Endodermal cell (in vitro differentiated cells): ENCODE measurements around the gene SPRED1. TPM values are rescaled to one million over a fixed set of nuclear protein-coding genes. Genes with fewer than 3 reads are reported as not detected.

Experiments
- DNase-seq: peaks from one replicate; pipeline ENCODE4 v3.0.0-alpha.2; 2017
- H3K27ac ChIP-seq: 2 replicates; pipeline ENCODE4 v1.5.1; 2013; ENCODE audit warnings: mild to moderate bottlenecking, low read depth, low read length, moderate library complexity
- H3K27me3 ChIP-seq: 2 replicates; pipeline ENCODE4 v1.6.1; 2013; ENCODE audit warnings: mild to moderate bottlenecking, low read length, moderate library complexity; ENCODE audit not compliant: insufficient read depth, control insufficient read depth, poor library complexity, severe bottlenecking
- H3K36me3 ChIP-seq: 2 replicates; pipeline ENCODE4 v1.7.0; 2013; ENCODE audit warnings: mild to moderate bottlenecking, low read length, moderate library complexity; ENCODE audit not compliant: control insufficient read depth, insufficient read depth
- H3K4me1 ChIP-seq: one replicate; pipeline ENCODE4 v1.7.0; 2013; ENCODE audit warnings: low read length; ENCODE audit not compliant: control insufficient read depth, insufficient read depth
- H3K4me3 ChIP-seq: 2 replicates; pipeline ENCODE4 v1.5.1; 2013; ENCODE audit warnings: mild to moderate bottlenecking, low read length, moderate library complexity
- H3K9ac ChIP-seq: 2 replicates; pipeline ENCODE4 v1.6.1; 2013; ENCODE audit warnings: mild to moderate bottlenecking, low read length, moderate library complexity; ENCODE audit not compliant: poor library complexity, severe bottlenecking; ENCODE audit errors: extremely low read depth
- H3K9me3 ChIP-seq: 2 replicates; pipeline ENCODE4 v1.6.1; 2013; ENCODE audit warnings: mild to moderate bottlenecking, low read length, moderate library complexity; ENCODE audit not compliant: control insufficient read depth
- H3K27ac Mint-ChIP-seq: 2 replicates; pipeline ENCODE4 v1.8.0; 2020; ENCODE audit warnings: mixed read lengths
- H3K27me3 Mint-ChIP-seq: 2 replicates; pipeline ENCODE4 v1.8.0; 2021; ENCODE audit warnings: mild to moderate bottlenecking, mixed read lengths; ENCODE audit not compliant: insufficient read depth
- H3K36me3 Mint-ChIP-seq: 2 replicates; pipeline ENCODE4 v1.8.0; 2020; ENCODE audit warnings: low read depth, mixed read lengths
- H3K4me1 Mint-ChIP-seq: 2 replicates; pipeline ENCODE4 v1.8.0; 2020; ENCODE audit warnings: mixed read lengths
- H3K4me3 Mint-ChIP-seq: 2 replicates; pipeline ENCODE4 v1.8.0; 2020; ENCODE audit warnings: mild to moderate bottlenecking, moderate library complexity, mixed read lengths
- H3K9me3 Mint-ChIP-seq: 2 replicates; pipeline ENCODE4 v1.8.0; 2020; ENCODE audit warnings: mild to moderate bottlenecking, mixed read lengths
- CTCF ChIP-seq: fragments of 200-600 bp; sonication (generic); conservative IDR thresholded peaks from 2 replicates; pipeline ENCODE4 v1.5.0; 2021; ENCODE audit warnings: antibody characterized with exemption, mild to moderate bottlenecking
- WGBS, 2 experiments: methylation state at CpG; one replicate each; pipeline versions ENCODE4 v1.1.5 to v1.1.7; 2013; ENCODE audit warnings: missing lambda C conversion rate in 2 of 2, mixed read lengths in 1 of 2; ENCODE audit not compliant: insufficient coverage in 1 of 2, insufficient read length in 1 of 2; 5-methylcytosine and 5-hydroxymethylcytosine counted together
- total RNA-seq, 2 donors: library from RNA; stranded (reverse); fragmentation: NEBNext Ultra II Directional in 1 of 2; extraction: Animal tissue kit (Norgen Biotek cat#: 25700) in 1 of 2; gene quantifications; 2 replicates in 1 of 2; 3 replicates in 1 of 2; pipeline ENCODE4 v1.2.1, GENCODE V29; 2021

Gene SPRED1
- total RNA-seq, 2 donors from 2014 or later = 50.8 to 61.7 TPM

GRCh38 chr15:38389924-38390542 lies 137.4 kb downstream of the SPRED1 start:
- H3K36me3 ChIP-seq = no peaks in the 10 kb centered on the region
- no peaks in the 10 kb centered on the region for H3K27me3 Mint-ChIP-seq
- DNase-seq = peak; percentile 90
- no peaks in the 10 kb centered on the region for H3K4me1 Mint-ChIP-seq
- no peak overlapping the region for H3K4me3 ChIP-seq
- peak; percentile 89 for TF ChIP-seq CTCF
- no peaks in the 10 kb centered on the region for H3K36me3 Mint-ChIP-seq
- no peaks in the 10 kb centered on the region for H3K27me3 ChIP-seq
- no peaks in the 10 kb centered on the region for H3K9me3 ChIP-seq
- peaks cover 3% of the 10 kb centered on the region for H3K9me3 Mint-ChIP-seq
- no peaks in the 10 kb centered on the region for H3K4me1 ChIP-seq
- H3K9ac ChIP-seq = no peak overlapping the region
- no peak overlapping the region for H3K27ac Mint-ChIP-seq
- 91% methylated on average over 3 of the region's 3 CpGs; no CpG with 5 or more reads in 1 of the 2 experiments for WGBS, 2 experiments
- no peak overlapping the region for H3K4me3 Mint-ChIP-seq
- no peak overlapping the region for H3K27ac ChIP-seq

GRCh38 chr15:38391191-38391590 lies 138.6 kb downstream of the SPRED1 start:
- no peaks in the 10 kb centered on the region for H3K27me3 ChIP-seq
- no peaks in the 10 kb centered on the region for H3K4me1 ChIP-seq
- no peak overlapping the region for H3K4me3 Mint-ChIP-seq
- no peak overlapping the region for H3K27ac ChIP-seq
- no peaks in the 10 kb centered on the region for H3K27me3 Mint-ChIP-seq
- no peak for TF ChIP-seq CTCF
- H3K9me3 ChIP-seq = no peaks in the 10 kb centered on the region
- no peaks in the 10 kb centered on the region for H3K36me3 ChIP-seq
- H3K9ac ChIP-seq = no peak overlapping the region
- WGBS, 2 experiments = 86% methylated on average over 1 of the region's 2 CpGs; no CpG with 5 or more reads in 1 of the 2 experiments
- DNase-seq = no peak
- H3K36me3 Mint-ChIP-seq = no peaks in the 10 kb centered on the region
- no peaks in the 10 kb centered on the region for H3K4me1 Mint-ChIP-seq
- H3K9me3 Mint-ChIP-seq = peaks cover 3% of the 10 kb centered on the region
- no peak overlapping the region for H3K4me3 ChIP-seq
- no peak overlapping the region for H3K27ac Mint-ChIP-seq

GRCh38 chr15:38398134-38398533 lies 145.5 kb downstream of the SPRED1 start:
- peaks cover 19% of the 10 kb centered on the region for H3K4me1 Mint-ChIP-seq
- Histone ChIP-seq H3K9me3 (no peaks in the 10 kb centered on the region), H3K36me3 (no peaks in the 10 kb centered on the region), H3K9ac (no peak overlapping the region), H3K4me1 (peaks cover 9% of the 10 kb centered on the region), H3K27me3 (no peaks in the 10 kb centered on the region), H3K4me3 (peak overlapping the region; percentile 51), H3K27ac (no peak overlapping the region)
- no peaks in the 10 kb centered on the region for H3K36me3 Mint-ChIP-seq
- no peak overlapping the region for H3K4me3 Mint-ChIP-seq
- TF ChIP-seq CTCF = no peak
- no peak for DNase-seq
- H3K27me3 Mint-ChIP-seq = no peaks in the 10 kb centered on the region
- H3K9me3 Mint-ChIP-seq = peaks cover 5% of the 10 kb centered on the region
- WGBS, 2 experiments = 98% methylated on average over 2 of the region's 2 CpGs; no CpG with 5 or more reads in 1 of the 2 experiments
- H3K27ac Mint-ChIP-seq = no peak overlapping the region
